ENCODE measurements around the gene SPHK1.

- TF ChIP-seq CTCF (IDR thresholded peaks at IDR 0.05) (no peak), POLR2A (IDR thresholded peaks at IDR 0.05) (no peak)
Observed at GRCh38 chr17:76404256-76404655, 19.8 kb downstream of the SPHK1 start.

Measured in esophagus squamous epithelium (tissue), 4 donors.